PFSK-1 (cell line): Measurements from ENCODE around the gene TEX14.

Experiments
- POLR2AphosphoS5 ChIP-seq: IDR thresholded peaks from 2 replicates; pipeline ENCODE4 v1.6.1; 2012; ENCODE audit warnings: low read depth, mild to moderate bottlenecking, control low read depth, low read length, moderate library complexity
- SIN3A ChIP-seq: IDR thresholded peaks from 2 replicates; pipeline ENCODE4 v1.6.1; 2012; ENCODE audit warnings: mild to moderate bottlenecking, low read length, moderate library complexity, borderline replicate concordance; ENCODE audit not compliant: insufficient read depth
- TAF1 ChIP-seq: IDR thresholded peaks from 2 replicates; pipeline ENCODE4 v1.6.1; 2012; ENCODE audit warnings: low read length, control low read depth, borderline replicate concordance; ENCODE audit not compliant: insufficient read depth
- TF ChIP-seq, protein P1 (sequence below), 2 experiments: IDR thresholded peaks; 2 replicates each; pipeline versions ENCODE4 v1.6.1 to v1.8.0; 2011 to 2012; ENCODE audit warnings: low read depth in 2 of 2, low read length in 2 of 2, control low read depth in 1 of 2, inconsistent platforms in 1 of 2, mild to moderate bottlenecking in 1 of 2, moderate library complexity in 1 of 2; ENCODE audit not compliant: insufficient read depth in 1 of 2

DNA sequence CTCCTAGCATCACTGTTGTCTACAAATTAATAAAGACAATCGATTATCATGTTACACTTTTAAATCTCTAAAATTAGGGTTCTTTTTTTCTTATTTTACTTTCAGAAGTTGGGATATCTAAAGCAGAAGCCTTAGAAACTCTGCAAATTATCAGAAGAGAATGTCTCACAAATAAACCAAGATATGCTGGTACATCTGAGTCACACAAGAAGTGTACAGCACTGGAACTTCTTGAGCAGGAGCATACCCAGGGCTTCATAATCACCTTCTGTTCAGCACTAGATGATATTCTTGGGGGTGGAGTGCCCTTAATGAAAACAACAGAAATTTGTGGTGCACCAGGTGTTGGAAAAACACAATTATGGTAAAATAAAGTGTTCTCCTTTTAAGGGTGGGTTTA, 3.0 kb upstream of the TEX14 start:
- TF ChIP-seq POLR2AphosphoS5 (no peak), TAF1 (no peak), SIN3A (no peak)
- TF ChIP-seq, protein P1, sequence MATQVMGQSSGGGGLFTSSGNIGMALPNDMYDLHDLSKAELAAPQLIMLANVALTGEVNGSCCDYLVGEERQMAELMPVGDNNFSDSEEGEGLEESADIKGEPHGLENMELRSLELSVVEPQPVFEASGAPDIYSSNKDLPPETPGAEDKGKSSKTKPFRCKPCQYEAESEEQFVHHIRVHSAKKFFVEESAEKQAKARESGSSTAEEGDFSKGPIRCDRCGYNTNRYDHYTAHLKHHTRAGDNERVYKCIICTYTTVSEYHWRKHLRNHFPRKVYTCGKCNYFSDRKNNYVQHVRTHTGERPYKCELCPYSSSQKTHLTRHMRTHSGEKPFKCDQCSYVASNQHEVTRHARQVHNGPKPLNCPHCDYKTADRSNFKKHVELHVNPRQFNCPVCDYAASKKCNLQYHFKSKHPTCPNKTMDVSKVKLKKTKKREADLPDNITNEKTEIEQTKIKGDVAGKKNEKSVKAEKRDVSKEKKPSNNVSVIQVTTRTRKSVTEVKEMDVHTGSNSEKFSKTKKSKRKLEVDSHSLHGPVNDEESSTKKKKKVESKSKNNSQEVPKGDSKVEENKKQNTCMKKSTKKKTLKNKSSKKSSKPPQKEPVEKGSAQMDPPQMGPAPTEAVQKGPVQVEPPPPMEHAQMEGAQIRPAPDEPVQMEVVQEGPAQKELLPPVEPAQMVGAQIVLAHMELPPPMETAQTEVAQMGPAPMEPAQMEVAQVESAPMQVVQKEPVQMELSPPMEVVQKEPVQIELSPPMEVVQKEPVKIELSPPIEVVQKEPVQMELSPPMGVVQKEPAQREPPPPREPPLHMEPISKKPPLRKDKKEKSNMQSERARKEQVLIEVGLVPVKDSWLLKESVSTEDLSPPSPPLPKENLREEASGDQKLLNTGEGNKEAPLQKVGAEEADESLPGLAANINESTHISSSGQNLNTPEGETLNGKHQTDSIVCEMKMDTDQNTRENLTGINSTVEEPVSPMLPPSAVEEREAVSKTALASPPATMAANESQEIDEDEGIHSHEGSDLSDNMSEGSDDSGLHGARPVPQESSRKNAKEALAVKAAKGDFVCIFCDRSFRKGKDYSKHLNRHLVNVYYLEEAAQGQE (IDR thresholded peaks at IDR 0.05; ENCODE audit: insufficient read depth in 1 of 2, low read depth in 2 of 2, low read length in 2 of 2), result no peak
